Gastroesophageal sphincter (tissue), 4 donors: ENCODE data around the gene PIGB. TPM values are rescaled to one million over a fixed set of nuclear protein-coding genes. Genes with fewer than 3 reads are reported as not detected.

ENCODE experiments used
- ATAC-seq: fragments of 150-250 bp; one replicate; pipeline ENCODE4 v1.9.1; 2016; ENCODE audit warnings: mild to moderate bottlenecking, moderate library complexity
- H3K27ac ChIP-seq, 4 donors: fragments of 200-600 bp; sonication (generic) in 3 of 4; 1 replicate in 3 of 4; 2 replicates in 1 of 4; pipeline ENCODE4 v1.5.1; 2016 to 2019
- H3K27me3 ChIP-seq: fragments of 200-600 bp; sonication (generic); one replicate; pipeline ENCODE4 v1.5.1; 2019
- H3K36me3 ChIP-seq, 2 donors: fragments of 200-600 bp; sonication (generic); one replicate each; pipeline ENCODE4 v1.5.1; 2019; ENCODE audit warnings: control low read depth in 1 of 2
- H3K4me1 ChIP-seq, 3 donors: fragments of 200-600 bp; sonication (generic); 1 replicate in 2 of 3; 2 replicates in 1 of 3; pipeline ENCODE4 v1.5.1; 2016 to 2019; ENCODE audit warnings: control low read depth in 2 of 3
- H3K4me3 ChIP-seq, 2 donors: fragments of 200-600 bp; sonication (generic); one replicate each; pipeline ENCODE4 v1.5.1; 2019; ENCODE audit warnings: mild to moderate bottlenecking in 1 of 2, moderate library complexity in 1 of 2
- H3K9me3 ChIP-seq, 3 donors: fragments of 200-600 bp; sonication (generic); one replicate each; pipeline ENCODE4 v1.5.1; 2017 to 2019; ENCODE audit warnings: control low read depth in 2 of 3
- EP300 ChIP-seq: sonication (generic); formaldehyde crosslinking; IDR thresholded peaks from one replicate; pipeline ENCODE4 v1.6.1; 2017; ENCODE audit warnings: antibody characterized with exemption, mild to moderate bottlenecking
- POLR2A ChIP-seq, 2 donors: fragments of 450-650 bp; IDR thresholded peaks; one replicate each; pipeline ENCODE4 v1.6.1; 2017; ENCODE audit warnings: antibody characterized with exemption in 2 of 2, mild to moderate bottlenecking in 2 of 2, moderate library complexity in 1 of 2
- POLR2AphosphoS5 ChIP-seq: sonication (generic); formaldehyde crosslinking; IDR thresholded peaks from one replicate; pipeline ENCODE4 v1.6.1; 2017; ENCODE audit warnings: antibody characterized with exemption
- WGBS, 2 donors: methylation state at CpG; one replicate each; pipeline ENCODE4 v1.1.5; 2018; ENCODE audit warnings: low coverage in 1 of 2; 5-methylcytosine and 5-hydroxymethylcytosine counted together
- total RNA-seq, 4 donors: library from RNA; depleted of rRNA; stranded (reverse); fragments of >200 nt; gene quantifications; one replicate each; pipeline ENCODE4 v1.1.0, GENCODE V29; 2016
- TF ChIP-seq, protein P1 (sequence below), 4 experiments: fragments of 200-600 bp in 2 of 4; fragments of 450-650 bp in 2 of 4; sonication (generic) in 1 of 4; IDR thresholded peaks; one replicate each; pipeline ENCODE4 v1.5.1; 2017 to 2019; ENCODE audit warnings: antibody characterized with exemption in 4 of 4, mild to moderate bottlenecking in 2 of 4, moderate library complexity in 2 of 4

PIGB gene
- total RNA-seq = 10 to 100 TPM in 2 of 4 donors, 1 to 10 TPM in 2; 7.0 to 14.0 (median 9.0) TPM

DNA sequence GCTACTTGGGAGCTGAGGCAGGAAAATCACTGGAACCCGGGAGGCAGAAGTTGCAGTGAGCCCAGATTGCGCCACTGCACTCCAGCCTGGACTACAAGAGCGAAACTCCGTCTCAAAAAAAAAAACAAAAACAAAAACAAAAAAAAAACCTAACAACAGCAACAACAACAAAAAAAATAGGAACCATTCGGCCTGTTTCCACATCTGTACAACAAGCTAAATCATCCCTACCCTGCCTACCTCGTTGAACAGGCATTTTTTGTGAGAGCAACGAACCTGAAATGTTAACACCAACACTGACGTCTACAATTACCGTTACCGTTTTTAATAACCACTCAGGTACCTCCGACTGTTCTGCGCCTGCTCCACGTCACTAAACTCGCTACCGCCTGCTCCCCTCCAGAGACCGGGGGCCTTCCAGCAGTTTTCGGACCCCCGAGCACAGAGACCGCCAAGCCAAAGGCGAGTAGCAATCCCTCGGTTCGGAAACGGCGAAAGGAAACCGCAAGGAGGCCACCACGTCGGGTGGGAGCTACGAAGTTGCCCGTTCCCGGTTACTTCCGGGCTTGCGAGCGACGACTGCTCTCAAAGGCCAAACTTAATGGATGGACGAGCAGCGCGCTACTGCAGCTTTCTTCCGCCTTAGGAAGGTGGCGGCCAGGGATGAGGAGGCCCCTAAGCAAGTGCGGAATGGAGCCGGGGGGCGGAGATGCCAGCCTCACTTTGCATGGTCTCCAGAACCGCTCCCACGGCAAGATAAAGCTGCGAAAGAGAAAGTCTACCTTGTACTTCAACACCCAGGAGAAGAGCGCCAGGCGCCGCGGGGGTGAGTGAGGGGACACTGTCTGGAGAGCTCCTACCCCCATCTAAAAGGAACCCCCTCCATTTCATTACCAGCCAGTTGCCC, at the start of gene PIGB, which contains the start of gene PIGBOS1:
TSS of gene PIGB (plus strand) at position 635 of the 907 bp plus-strand sequence. CDS start at position 664, 29 bp downstream.
TSS of gene PIGBOS1 (minus strand) at position 536 of the 907 bp plus-strand sequence. CDS start 1,331 bp downstream, outside the sequence.
- H3K9me3 ChIP-seq = no peaks in the 10 kb centered on the region
- peak; percentile 96 for ATAC-seq
- peak; percentile 86 for TF ChIP-seq POLR2AphosphoS5
- TF ChIP-seq, protein P1, sequence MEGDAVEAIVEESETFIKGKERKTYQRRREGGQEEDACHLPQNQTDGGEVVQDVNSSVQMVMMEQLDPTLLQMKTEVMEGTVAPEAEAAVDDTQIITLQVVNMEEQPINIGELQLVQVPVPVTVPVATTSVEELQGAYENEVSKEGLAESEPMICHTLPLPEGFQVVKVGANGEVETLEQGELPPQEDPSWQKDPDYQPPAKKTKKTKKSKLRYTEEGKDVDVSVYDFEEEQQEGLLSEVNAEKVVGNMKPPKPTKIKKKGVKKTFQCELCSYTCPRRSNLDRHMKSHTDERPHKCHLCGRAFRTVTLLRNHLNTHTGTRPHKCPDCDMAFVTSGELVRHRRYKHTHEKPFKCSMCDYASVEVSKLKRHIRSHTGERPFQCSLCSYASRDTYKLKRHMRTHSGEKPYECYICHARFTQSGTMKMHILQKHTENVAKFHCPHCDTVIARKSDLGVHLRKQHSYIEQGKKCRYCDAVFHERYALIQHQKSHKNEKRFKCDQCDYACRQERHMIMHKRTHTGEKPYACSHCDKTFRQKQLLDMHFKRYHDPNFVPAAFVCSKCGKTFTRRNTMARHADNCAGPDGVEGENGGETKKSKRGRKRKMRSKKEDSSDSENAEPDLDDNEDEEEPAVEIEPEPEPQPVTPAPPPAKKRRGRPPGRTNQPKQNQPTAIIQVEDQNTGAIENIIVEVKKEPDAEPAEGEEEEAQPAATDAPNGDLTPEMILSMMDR (IDR thresholded peaks at IDR 0.05) = peak in 3 of 4 experiments; percentile 32 to 41 (median 33)
- TF ChIP-seq POLR2A (IDR thresholded peaks at IDR 0.05) = peak; percentile 47 to 65
- TF ChIP-seq EP300 = no peak
- WGBS, 2 donors = 0 to 3% methylated on average over 2 to 19 of the region's 49 CpGs
- H3K27ac ChIP-seq = peak within 1 kb of the TSS; percentile 76 to 90 (median 88)
- H3K4me1 ChIP-seq = peaks cover 0 to 38% (median 10%) of the 10 kb centered on the region in 3 donors
- H3K36me3 ChIP-seq = peaks cover 0 to 14% of the 10 kb centered on the region in 2 donors
- peak within 1 kb of the TSS; percentile 83 to 94 for H3K4me3 ChIP-seq
- no peaks in the 10 kb centered on the region for H3K27me3 ChIP-seq

DNA sequence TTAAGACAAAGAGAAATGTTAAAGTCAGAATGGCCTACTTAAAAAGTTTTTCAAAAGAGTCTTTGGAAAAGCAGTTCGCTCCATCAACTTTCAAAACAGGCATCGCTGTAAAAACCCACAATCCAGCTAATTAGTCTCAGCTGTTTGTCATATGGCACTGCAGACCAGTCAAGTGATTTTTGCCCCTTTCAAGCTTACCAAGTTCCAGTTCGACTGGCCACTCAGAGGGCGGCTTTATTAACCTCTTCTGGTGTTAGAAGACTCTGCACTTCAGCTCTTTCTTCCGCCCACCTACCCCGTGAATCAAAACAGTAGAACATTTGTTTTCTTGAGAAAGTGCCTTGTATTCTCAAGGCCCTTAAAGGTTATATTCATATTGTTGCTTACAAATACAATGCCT, 48.7 kb upstream of the PIGB start:
- TF ChIP-seq POLR2AphosphoS5 (no peak), POLR2A (IDR thresholded peaks at IDR 0.05) (no peak), EP300 (no peak)
- TF ChIP-seq, protein P1 (IDR thresholded peaks at IDR 0.05) = no peak
- Histone ChIP-seq H3K9me3 (no peaks in the 10 kb centered on the region), H3K27ac (no peak overlapping the region), H3K36me3 (peaks cover 0 to 9% of the 10 kb centered on the region in 2 donors), H3K27me3 (no peaks in the 10 kb centered on the region), H3K4me1 (peaks cover 0 to 5% (median 0%) of the 10 kb centered on the region in 3 donors), H3K4me3 (no peak overlapping the region)
- WGBS, 2 donors = 78 to 85% methylated on average over 5 to 6 of the region's 6 CpGs
- ATAC-seq = no peak

DNA sequence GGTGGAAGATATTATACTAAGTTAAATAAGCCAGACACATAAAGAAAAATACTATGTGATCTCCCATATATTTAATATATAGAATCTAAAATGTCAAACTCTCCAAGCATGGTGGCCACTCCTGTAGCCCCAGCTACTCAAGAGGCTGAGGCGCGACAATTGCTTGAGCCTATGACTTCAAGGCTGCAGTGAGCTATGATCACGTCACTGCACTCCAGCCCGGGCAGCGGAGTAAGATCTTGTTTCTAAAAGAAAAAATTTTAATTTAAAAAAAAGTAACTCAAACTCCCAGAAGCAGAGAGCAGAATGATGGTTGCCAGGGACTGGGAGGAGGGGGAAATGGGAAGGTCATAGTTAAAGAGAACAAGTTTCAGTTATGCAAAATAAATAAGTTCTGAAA, 42.7 kb upstream of the PIGB start:
- ATAC-seq = no peak
- 93 to 95% methylated on average over 5 of the region's 5 CpGs for WGBS, 2 donors

DNA sequence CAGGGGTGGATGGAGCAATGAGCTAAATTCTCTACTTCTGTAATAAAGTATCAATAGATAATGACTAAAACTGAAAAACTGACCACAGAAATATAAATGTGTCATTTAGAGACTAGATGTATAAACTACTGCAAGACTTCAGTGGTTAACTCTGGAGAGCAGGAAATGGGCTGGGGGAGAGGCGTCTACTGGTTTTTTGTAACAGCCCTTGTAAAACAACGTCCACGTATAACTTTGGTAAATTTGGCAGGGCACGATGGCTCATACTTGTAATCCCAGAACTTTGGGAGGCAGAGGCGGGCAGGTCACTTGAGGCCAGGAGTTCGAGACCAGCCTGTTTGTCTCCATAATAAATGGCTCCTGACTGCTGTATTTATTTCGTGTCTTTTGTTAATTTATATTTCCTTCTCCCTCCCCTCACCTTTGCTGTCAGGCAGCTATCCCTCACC, 41.9 kb upstream of the PIGB start:
- 32 to 44% methylated on average over 6 to 7 of the region's 7 CpGs for WGBS, 2 donors
- H3K36me3 ChIP-seq = no peaks in the 10 kb centered on the region
- H3K27ac ChIP-seq = no peak overlapping the region
- H3K9me3 ChIP-seq = no peaks in the 10 kb centered on the region
- H3K4me1 ChIP-seq = peaks cover 0 to 13% (median 3%) of the 10 kb centered on the region in 3 donors
- TF ChIP-seq, protein P1 (IDR thresholded peaks at IDR 0.05) = no peak
- no peak for TF ChIP-seq EP300
- no peak for TF ChIP-seq POLR2AphosphoS5
- TF ChIP-seq POLR2A (IDR thresholded peaks at IDR 0.05) = no peak
- H3K4me3 ChIP-seq = no peak overlapping the region
- no peaks in the 10 kb centered on the region for H3K27me3 ChIP-seq
- ATAC-seq = no peak

More for the DNA sequence above, 42.7 kb upstream of the PIGB start:
- no peaks in the 10 kb centered on the region for H3K27me3 ChIP-seq
- TF ChIP-seq POLR2A (IDR thresholded peaks at IDR 0.05) (no peak), POLR2AphosphoS5 (no peak), EP300 (no peak)
- TF ChIP-seq, protein P1 (IDR thresholded peaks at IDR 0.05) = no peak
- no peaks in the 10 kb centered on the region for H3K36me3 ChIP-seq
- H3K4me3 ChIP-seq = no peak overlapping the region
- H3K9me3 ChIP-seq = no peaks in the 10 kb centered on the region
- peaks cover 0 to 5% (median 0%) of the 10 kb centered on the region in 3 donors for H3K4me1 ChIP-seq
- no peak overlapping the region for H3K27ac ChIP-seq
